Gastrocnemius medialis (tissue), 4 donors: ENCODE measurements around the gene TCEA2.

Source experiments
- CTCF ChIP-seq, 5 experiments: fragments of 450-650 bp in 3 of 5; fragments of 200-600 bp in 2 of 5; sonication (generic) in 2 of 5; IDR thresholded peaks in 4 of 5; conservative IDR thresholded peaks in 1 of 5; 1 replicate in 4 of 5; 2 replicates in 1 of 5; pipeline ENCODE4 v1.5.1; 2016 to 2019; ENCODE audit warnings: antibody characterized with exemption in 5 of 5, mild to moderate bottlenecking in 3 of 5, moderate library complexity in 3 of 5
- POLR2A ChIP-seq, 2 donors: fragments of 450-650 bp; IDR thresholded peaks; one replicate each; pipeline ENCODE4 v1.6.1; 2017; ENCODE audit warnings: antibody characterized with exemption in 2 of 2, mild to moderate bottlenecking in 2 of 2, moderate library complexity in 2 of 2

- TF ChIP-seq CTCF (IDR thresholded peaks at IDR 0.05 in 4 of 5, conservative IDR thresholded peaks at IDR 0.05 in 1 of 5) (no peak), POLR2A (IDR thresholded peaks at IDR 0.05) (no peak)
Observed at GRCh38 chr20:64047968-64048401, 15.0 kb upstream of the TCEA2 start.
